SK-N-SH (cell line): ENCODE measurements around the gene OPA3. TPM values are rescaled to one million over a fixed set of nuclear protein-coding genes. Genes with fewer than 3 reads are reported as not detected.

Experiments
- CTCF ChIA-PET: fragments of 300-600, 350-600 bp; formaldehyde crosslinking; extraction: SDS; loops from one replicate; lab custom pipeline; 2021; lab: Yijun Ruan, JAX
- POLR2A ChIA-PET: fragments of 350-600 bp; sonication (Branson Sonifier 250); formaldehyde crosslinking; extraction: SDS; loops from one replicate; lab custom pipeline; 2020; ENCODE audit warnings: antibody characterized with exemption, inconsistent platforms; lab: Yijun Ruan, JAX
- DNase-seq: peaks from one replicate; pipeline ENCODE4 v3.0.0; 2012
- H2AFZ ChIP-seq: fragments of 200-600 bp; sonication (generic); 2 replicates; pipeline ENCODE4 v1.8.1; 2016; ENCODE audit warnings: antibody characterized with exemption, mild to moderate bottlenecking, low read depth
- H3F3A ChIP-seq: fragments of 200-600 bp; sonication (generic); replicated peaks from 2 replicates; pipeline ENCODE3; 2016; ENCODE audit warnings: antibody characterized with exemption, mild to moderate bottlenecking; ENCODE audit not compliant: insufficient read depth
- H3K27ac ChIP-seq, 2 experiments: fragments of 200-500 bp in 1 of 2; fragments of 200-600 bp in 1 of 2; sonication (Bioruptor generic) in 1 of 2; sonication (generic), shearing (Covaris generic) in 1 of 2; 2 replicates each; pipeline versions ENCODE4 v1.5.1 to v1.6.1; 2014 to 2016; ENCODE audit warnings: low read depth in 2 of 2, inconsistent platforms in 1 of 2, low read length in 1 of 2, mild to moderate bottlenecking in 1 of 2, mixed read lengths in 1 of 2
- H3K27me3 ChIP-seq: fragments of 200-600 bp; sonication (generic), shearing (Covaris generic); 2 replicates; pipeline ENCODE4 v1.6.1; 2016; ENCODE audit warnings: mixed run types; ENCODE audit not compliant: insufficient read depth
- H3K36me3 ChIP-seq, 2 experiments: fragments of 200-500 bp in 1 of 2; fragments of 200-600 bp in 1 of 2; sonication (Bioruptor generic) in 1 of 2; sonication (generic) in 1 of 2; replicated peaks in 1 of 2; 2 replicates each; pipeline versions ENCODE3 to v1.5.1; 2014 to 2016; ENCODE audit warnings: low read length in 1 of 2, mild to moderate bottlenecking in 1 of 2; ENCODE audit not compliant: insufficient read depth in 2 of 2, control insufficient read depth in 1 of 2
- H3K4me1 ChIP-seq, 2 experiments: fragments of 200-500 bp in 1 of 2; fragments of 200-600 bp in 1 of 2; sonication (Bioruptor generic) in 1 of 2; sonication (generic), shearing (Covaris generic) in 1 of 2; 2 replicates each; pipeline versions ENCODE4 v1.5.1 to v1.6.1; 2014 to 2016; ENCODE audit warnings: low read depth in 1 of 2, low read length in 1 of 2, mixed run types in 1 of 2; ENCODE audit not compliant: insufficient read depth in 2 of 2, control insufficient read depth in 1 of 2
- H3K4me2 ChIP-seq: fragments of 200-600 bp; sonication (generic), shearing (Covaris generic); 2 replicates; pipeline ENCODE4 v1.6.1; 2017; ENCODE audit warnings: mixed run types
- H3K4me3 ChIP-seq, 2 experiments: fragments of 200-500 bp in 1 of 2; fragments of 200-600 bp in 1 of 2; sonication (Bioruptor generic) in 1 of 2; sonication (generic), shearing (Covaris generic) in 1 of 2; 2 replicates each; pipeline versions ENCODE4 v1.5.1 to v1.8.1; 2014 to 2016; ENCODE audit warnings: low read depth in 2 of 2, inconsistent platforms in 1 of 2, low read length in 1 of 2, mild to moderate bottlenecking in 1 of 2, mixed read lengths in 1 of 2, moderate library complexity in 1 of 2
- H3K79me2 ChIP-seq: fragments of 200-600 bp; sonication (generic); 2 replicates; pipeline ENCODE4 v1.8.1; 2017; ENCODE audit warnings: mild to moderate bottlenecking; ENCODE audit not compliant: insufficient read depth
- H3K9ac ChIP-seq: fragments of 200-600 bp; sonication (generic); 2 replicates; pipeline ENCODE4 v1.6.1; 2017; ENCODE audit warnings: mixed run types
- H3K9me2 ChIP-seq: fragments of 200-600 bp; sonication (generic); 2 replicates; pipeline ENCODE4 v1.6.1; 2017; ENCODE audit warnings: mixed run types
- H3K9me3 ChIP-seq: fragments of 200-600 bp; sonication (generic); 2 replicates; pipeline ENCODE4 v1.6.1; 2017; ENCODE audit warnings: mixed run types, mild to moderate bottlenecking, moderate library complexity
- H4K20me1 ChIP-seq: fragments of 200-600 bp; sonication (generic); 2 replicates; pipeline ENCODE4 v1.6.1; 2017; ENCODE audit warnings: mild to moderate bottlenecking, mixed run types; ENCODE audit not compliant: insufficient read depth
- CTCF ChIP-seq: fragments of 200-600 bp; sonication (generic); IDR thresholded peaks from 2 replicates; pipeline ENCODE4 v1.6.1; 2017; ENCODE audit warnings: antibody characterized with exemption, mild to moderate bottlenecking, moderate library complexity
- EP300 ChIP-seq, 2 experiments: IDR thresholded peaks; 2 replicates each; pipeline versions ENCODE4 v1.4.0 to v1.6.1; 2012; ENCODE audit warnings: borderline replicate concordance in 1 of 2, low read depth in 1 of 2, low read length in 1 of 2
- FOSL2 ChIP-seq: IDR thresholded peaks from 2 replicates; pipeline ENCODE4 v1.4.0; 2012; ENCODE audit warnings: low read depth, mild to moderate bottlenecking, moderate library complexity, borderline replicate concordance
- JUND ChIP-seq: IDR thresholded peaks from 2 replicates; pipeline ENCODE4 v1.4.0; 2012
- MAX ChIP-seq: IDR thresholded peaks from 2 replicates; pipeline ENCODE4 v1.4.0; 2012; ENCODE audit warnings: low read depth
- MXI1 ChIP-seq: IDR thresholded peaks from 2 replicates; pipeline ENCODE4 v1.6.1; 2012; ENCODE audit warnings: mild to moderate bottlenecking, low read depth, low read length, improper control_type of control experiment
- RCOR1 ChIP-seq: fragments of 150-350 bp; IDR thresholded peaks from 2 replicates; pipeline ENCODE4 v1.6.1; 2017; ENCODE audit warnings: antibody characterized with exemption, low read length
- REST ChIP-seq: IDR thresholded peaks from 2 replicates; pipeline ENCODE4 v1.6.1; 2012; ENCODE audit warnings: mild to moderate bottlenecking, low read depth, low read length, moderate library complexity
- RXRA ChIP-seq: IDR thresholded peaks from 2 replicates; pipeline ENCODE4 v1.4.0; 2012; ENCODE audit warnings: low read depth, mild to moderate bottlenecking, borderline replicate concordance
- USF1 ChIP-seq: IDR thresholded peaks from 2 replicates; pipeline ENCODE4 v1.4.0; 2012; ENCODE audit warnings: low read depth, borderline replicate concordance
- USF2 ChIP-seq: fragments of 150-350 bp; IDR thresholded peaks from 2 replicates; pipeline ENCODE4 v1.6.1; 2017; ENCODE audit warnings: antibody characterized with exemption, low read length, low read depth, borderline replicate concordance
- YY1 ChIP-seq: IDR thresholded peaks from 2 replicates; pipeline ENCODE4 v1.4.0; 2012; ENCODE audit warnings: low read depth, mild to moderate bottlenecking
- WGBS: methylation state at CpG from one replicate; pipeline ENCODE4 v1.1.6; 2017; ENCODE audit warnings: low lambda C conversion rate; 5-methylcytosine and 5-hydroxymethylcytosine counted together
- polyA plus RNA-seq, 3 experiments: library from polyadenylated mRNA; depleted of rRNA; stranded (reverse); fragments of >200 nt; gene quantifications; 2 replicates each; pipeline ENCODE4 v1.2.3, GENCODE V29; 2012

The OPA3 gene
- polyA plus RNA-seq, 1 of the 3 experiments (the other 2 are of a cell fraction): 10.0 TPM

GRCh38 chr19:45616704-45617017 lies 32.1 kb upstream of the OPA3 start:
- DNase-seq: no peak
- Histone ChIP-seq H3K4me2 (no peak overlapping the region), H3K27ac (no peak overlapping the region; a peak in 1 of 4 replicates), H3K79me2 (no peaks in the 10 kb centered on the region), H3K9ac (no peak overlapping the region), H3K36me3 (no peaks in the 10 kb centered on the region), H3K27me3 (no peaks in the 10 kb centered on the region), H3K9me2 (no peaks in the 10 kb centered on the region), H4K20me1 (no peaks in the 10 kb centered on the region), H2AFZ (no peak overlapping the region), H3F3A (peaks cover 23% of the 10 kb centered on the region), H3K4me1 (peaks cover 3 to 16% of the 10 kb centered on the region in 2 experiments; a peak in 3 of 4 replicates), H3K4me3 (no peak overlapping the region), H3K9me3 (no peaks in the 10 kb centered on the region)
- POLR2A ChIA-PET: no interaction called here
- TF ChIP-seq USF2: no peak
- no peak for TF ChIP-seq CTCF
- TF ChIP-seq JUND: no peak
- TF ChIP-seq EP300 (IDR thresholded peaks at IDR 0.05; ENCODE audit: borderline replicate concordance in 1 of 2, low read depth in 1 of 2, low read length in 1 of 2): no peak
- no peak for TF ChIP-seq YY1
- no peak for TF ChIP-seq MXI1
- no peak for TF ChIP-seq RCOR1
- no peak for TF ChIP-seq FOSL2
- no peak for TF ChIP-seq USF1
- no peak for TF ChIP-seq MAX
- no peak for TF ChIP-seq RXRA
- no peak for TF ChIP-seq REST
- WGBS: 94% methylated on average over 10 of the region's 10 CpGs
- CTCF ChIA-PET: interaction anchor here (0.8 to 5.9 kb wide), 4 partner anchors 11 to 77 kb away, joined by 3 to 29 read pairs (median 4); partner anchors contain the start of gene QPCTL
